Hepatocyte (in vitro differentiated cells): Measurements from ENCODE around the gene TEDC1.
A peak's percentile ranks its signal among the peaks of the same experiment; 100 is the strongest.

Source experiments
- EZH2phosphoT487 ChIP-seq: fragments of 200-600 bp; sonication (generic); IDR thresholded peaks from one replicate; pipeline ENCODE4 v1.6.1; 2018; ENCODE audit warnings: antibody characterized with exemption, mild to moderate bottlenecking, low read depth, moderate library complexity; ENCODE audit not compliant: unreplicated experiment, severe bottlenecking
- TF ChIP-seq, protein P1 (sequence below): fragments of 200-600 bp; sonication (generic); IDR thresholded peaks from 2 replicates; pipeline ENCODE4 v1.5.1; 2016; ENCODE audit warnings: antibody characterized with exemption, mild to moderate bottlenecking; ENCODE audit not compliant: poor library complexity

- TF ChIP-seq, protein P1, sequence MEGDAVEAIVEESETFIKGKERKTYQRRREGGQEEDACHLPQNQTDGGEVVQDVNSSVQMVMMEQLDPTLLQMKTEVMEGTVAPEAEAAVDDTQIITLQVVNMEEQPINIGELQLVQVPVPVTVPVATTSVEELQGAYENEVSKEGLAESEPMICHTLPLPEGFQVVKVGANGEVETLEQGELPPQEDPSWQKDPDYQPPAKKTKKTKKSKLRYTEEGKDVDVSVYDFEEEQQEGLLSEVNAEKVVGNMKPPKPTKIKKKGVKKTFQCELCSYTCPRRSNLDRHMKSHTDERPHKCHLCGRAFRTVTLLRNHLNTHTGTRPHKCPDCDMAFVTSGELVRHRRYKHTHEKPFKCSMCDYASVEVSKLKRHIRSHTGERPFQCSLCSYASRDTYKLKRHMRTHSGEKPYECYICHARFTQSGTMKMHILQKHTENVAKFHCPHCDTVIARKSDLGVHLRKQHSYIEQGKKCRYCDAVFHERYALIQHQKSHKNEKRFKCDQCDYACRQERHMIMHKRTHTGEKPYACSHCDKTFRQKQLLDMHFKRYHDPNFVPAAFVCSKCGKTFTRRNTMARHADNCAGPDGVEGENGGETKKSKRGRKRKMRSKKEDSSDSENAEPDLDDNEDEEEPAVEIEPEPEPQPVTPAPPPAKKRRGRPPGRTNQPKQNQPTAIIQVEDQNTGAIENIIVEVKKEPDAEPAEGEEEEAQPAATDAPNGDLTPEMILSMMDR = peak; percentile 19
- no peak for TF ChIP-seq EZH2phosphoT487
These were observed 19.7 kb upstream of the TEDC1 start for GRCh38 chr14:105471297-105471821.
